ENCODE results near the gene MICB. TPM values are rescaled to one million over a fixed set of nuclear protein-coding genes. Genes with fewer than 3 reads are reported as not detected.

MICB gene
- total RNA-seq, 1 experiment from 2014 or later, result 4.3 TPM

Other genes starting within 250 kb of the MICB start
- gene HLA-C, start 226.1 kb upstream of the MICB start, total RNA-seq (2022), result 151 and 228 TPM in 2 replicates
- gene HLA-B, start 141.0 kb upstream of the MICB start, total RNA-seq (2022), result 87.4 and 180 TPM in 2 replicates
- gene MICA, start 94.5 kb upstream of the MICB start, total RNA-seq (2022), result 17.9 and 18.0 TPM in 2 replicates
- not detected in 2 replicates for gene MCCD1, start 30.8 kb downstream of the MICB start, total RNA-seq (2022)
- 551 and 565 TPM in 2 replicates for gene DDX39B, start 43.9 kb downstream of the MICB start, total RNA-seq (2022)
- 1.2 and 2.4 TPM in 2 replicates for gene ATP6V1G2, start 48.5 kb downstream of the MICB start, total RNA-seq (2022)
- gene NFKBIL1, start 49.5 kb downstream of the MICB start, total RNA-seq (2022), result 25.2 and 30.3 TPM in 2 replicates
- gene LTA, start 74.1 kb downstream of the MICB start, total RNA-seq (2022), result not detected in 2 replicates
- not detected in 2 replicates for gene TNF, start 77.4 kb downstream of the MICB start, total RNA-seq (2022)
- gene LTB, start 84.3 kb downstream of the MICB start, total RNA-seq (2022), result 0.37 TPM in 1 of 2 replicates, not detected in the other
- gene LST1, start 88.1 kb downstream of the MICB start, total RNA-seq (2022), result not detected in 2 replicates
- not detected in 2 replicates for gene NCR3, start 94.9 kb downstream of the MICB start, total RNA-seq (2022)
- gene AIF1, start 117.1 kb downstream of the MICB start, total RNA-seq (2022), result not detected in 2 replicates
- 247 and 266 TPM in 2 replicates for gene PRRC2A, start 122.6 kb downstream of the MICB start, total RNA-seq (2022)
- 290 and 291 TPM in 2 replicates for gene BAG6, start 154.5 kb downstream of the MICB start, total RNA-seq (2022)
- gene APOM, start 157.7 kb downstream of the MICB start, total RNA-seq (2022), result 5.0 and 5.2 TPM in 2 replicates
- gene C6orf47, start 162.6 kb downstream of the MICB start, total RNA-seq (2022), result 15.5 and 16.6 TPM in 2 replicates
- 13.0 and 13.6 TPM in 2 replicates for gene GPANK1, start 166.9 kb downstream of the MICB start, total RNA-seq (2022)
- 197 and 209 TPM in 2 replicates for gene CSNK2B, start 167.9 kb downstream of the MICB start, total RNA-seq (2022)
- 14.4 and 16.0 TPM in 2 replicates for gene LY6G5B, start 171.8 kb downstream of the MICB start, total RNA-seq (2022)
- gene LY6G5C, start 182.9 kb downstream of the MICB start, total RNA-seq (2022), result 0.64 and 1.4 TPM in 2 replicates
- gene ABHD16A, start 205.2 kb downstream of the MICB start, total RNA-seq (2022), result 32.1 and 42.7 TPM in 2 replicates
- gene LY6G6F, start 208.7 kb downstream of the MICB start, total RNA-seq (2022), result not detected in 2 replicates
- gene LY6G6D, start 217.2 kb downstream of the MICB start, total RNA-seq (2022), result not detected in 2 replicates
- 0.32 TPM in 1 of 2 replicates, not detected in the other for gene LY6G6C, start 223.6 kb downstream of the MICB start, total RNA-seq (2022)
- gene MPIG6B, start 225.2 kb downstream of the MICB start, total RNA-seq (2022), result not detected in 2 replicates
- 8.5 and 13.5 TPM in 2 replicates for gene DDAH2, start 231.2 kb downstream of the MICB start, total RNA-seq (2022)
- 511 and 632 TPM in 2 replicates for gene CLIC1, start 238.4 kb downstream of the MICB start, total RNA-seq (2022)
- 36.6 and 43.1 TPM in 2 replicates for gene MSH5, start 241.9 kb downstream of the MICB start, total RNA-seq (2022)